Activated naive CD4-positive, alpha-beta T cell treated with anti-CD3 and anti-CD28 coated beads, Interleukin-2, amount 10 ng/mL, durations not matched to agents 7 days and 5 days (primary cell): ENCODE data around the gene DHCR24.

Experiments used
- CTCF ChIA-PET: fragments of 350-600 bp; sonication (Branson Sonifier 250); formaldehyde crosslinking; loops from one replicate; lab custom pipeline; 2021; ENCODE audit warnings: antibody characterized with exemption; lab: Charles Lee
- DNase-seq: peaks from one replicate; pipeline ENCODE4 v3.0.0-alpha.2; 2020
- H3K27ac Mint-ChIP-seq: one replicate; pipeline ENCODE4 v1.8.0; 2021; ENCODE audit warnings: mild to moderate bottlenecking, moderate library complexity, mixed read lengths
- H3K27me3 Mint-ChIP-seq: one replicate; pipeline ENCODE4 v1.8.0; 2021; ENCODE audit warnings: mild to moderate bottlenecking, mixed read lengths
- H3K36me3 Mint-ChIP-seq: one replicate; pipeline ENCODE4 v1.8.0; 2021; ENCODE audit warnings: mixed read lengths
- H3K4me1 Mint-ChIP-seq: one replicate; pipeline ENCODE4 v1.8.0; 2021; ENCODE audit warnings: mixed read lengths
- H3K4me3 Mint-ChIP-seq: one replicate; pipeline ENCODE4 v1.8.0; 2021; ENCODE audit warnings: mild to moderate bottlenecking, moderate library complexity, mixed read lengths
- H3K9me3 Mint-ChIP-seq: one replicate; pipeline ENCODE4 v1.8.0; 2021; ENCODE audit warnings: mixed read lengths

The DHCR24 gene

DNA sequence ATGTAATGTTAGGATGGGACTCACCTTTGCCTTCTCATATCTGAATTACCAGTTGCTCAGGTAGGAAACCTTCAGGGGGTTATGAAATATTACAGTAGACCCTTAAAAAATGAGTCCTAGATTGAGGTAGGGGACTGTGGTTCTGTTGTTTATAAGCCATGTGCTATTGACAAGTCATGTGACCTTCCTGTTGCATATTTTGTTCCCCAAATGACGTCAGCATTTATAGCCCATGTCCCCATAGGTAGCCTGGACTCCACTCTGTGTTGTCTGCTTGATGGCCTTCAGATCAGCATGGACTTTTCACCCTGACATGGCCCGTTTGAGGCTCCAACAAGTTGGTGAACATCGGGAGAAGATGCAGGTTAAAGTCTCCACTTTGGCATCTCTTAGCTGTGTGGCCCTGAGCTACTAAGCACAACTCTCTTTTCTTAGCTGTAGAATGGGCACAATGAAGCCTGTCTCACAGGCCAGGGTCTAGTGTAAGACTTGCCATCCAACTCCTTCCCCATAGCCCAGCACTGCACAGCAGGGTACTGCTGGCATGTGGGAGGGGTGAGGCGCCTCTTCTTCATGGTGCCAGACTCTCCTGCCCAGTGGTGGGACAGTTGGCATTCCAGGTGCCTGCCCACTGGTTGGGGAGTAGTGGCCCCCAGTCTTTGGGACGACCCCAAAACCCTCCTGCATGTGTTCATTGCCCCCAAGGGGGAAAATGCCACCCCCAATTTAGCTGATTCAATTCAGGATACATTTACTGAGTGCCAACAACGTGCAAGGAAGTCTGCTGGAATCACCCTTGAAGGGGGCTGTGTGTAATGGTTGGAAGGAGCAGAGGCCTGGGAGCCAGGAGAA lies 49.8 kb downstream of the DHCR24 start:
- DNase-seq, result no peak
- Mint-ChIP-seq H3K27ac (no peak overlapping the region), H3K4me3 (no peak overlapping the region), H3K4me1 (no peaks in the 10 kb centered on the region), H3K9me3 (no peaks in the 10 kb centered on the region), H3K36me3 (no peaks in the 10 kb centered on the region), H3K27me3 (peaks cover 21% of the 10 kb centered on the region)
- CTCF ChIA-PET, result no interaction called here

DNA sequence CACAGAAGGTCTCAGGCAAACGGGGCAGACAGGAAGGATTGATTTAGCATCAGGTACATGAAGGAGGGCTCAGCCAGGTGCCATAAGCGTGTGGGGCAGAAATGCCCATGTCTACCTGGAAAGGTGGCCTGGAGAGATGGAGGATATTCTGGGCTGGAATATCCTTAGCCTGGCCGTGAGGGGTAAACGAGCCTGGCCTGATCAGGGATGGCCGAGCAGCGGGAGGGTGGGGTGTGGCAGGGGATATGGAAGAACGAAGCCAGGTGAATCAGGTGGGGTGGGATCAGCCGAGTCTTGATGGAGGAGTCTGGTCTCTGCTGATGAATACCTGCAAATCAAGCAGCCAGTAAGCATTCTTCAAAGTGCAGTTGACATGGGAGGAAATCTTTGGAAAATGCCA lies 50.4 kb downstream of the DHCR24 start:
- Mint-ChIP-seq H3K27me3 (peaks cover 21% of the 10 kb centered on the region), H3K36me3 (no peaks in the 10 kb centered on the region), H3K9me3 (no peaks in the 10 kb centered on the region), H3K27ac (no peak overlapping the region), H3K4me1 (no peaks in the 10 kb centered on the region), H3K4me3 (no peak overlapping the region)
- CTCF ChIA-PET, result no interaction called here
- DNase-seq, result no peak

DNA sequence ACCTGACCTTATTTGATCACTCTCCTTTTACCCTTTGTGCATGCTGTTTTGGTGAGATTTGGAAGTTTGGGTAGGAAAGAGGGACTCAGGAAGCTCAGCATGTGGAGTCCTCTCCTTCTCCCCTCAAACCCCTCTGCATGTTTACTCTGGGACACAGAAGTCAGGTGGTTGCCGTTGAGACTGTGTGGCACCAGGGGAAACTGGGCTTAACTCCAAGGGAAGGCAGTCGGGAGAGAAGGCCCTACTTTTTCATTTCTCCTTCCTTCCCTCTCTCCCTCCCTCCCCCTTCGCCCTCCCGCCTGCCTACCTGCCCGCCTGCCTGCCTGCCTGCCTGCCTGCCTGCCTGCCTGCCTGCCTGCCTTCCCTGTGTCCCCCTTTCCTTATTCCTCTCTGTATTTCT lies 51.0 kb downstream of the DHCR24 start:
- no peaks in the 10 kb centered on the region for H3K36me3 Mint-ChIP-seq
- H3K27me3 Mint-ChIP-seq, result peaks cover 21% of the 10 kb centered on the region
- no peaks in the 10 kb centered on the region for H3K4me1 Mint-ChIP-seq
- H3K4me3 Mint-ChIP-seq, result no peak overlapping the region
- H3K27ac Mint-ChIP-seq, result no peak overlapping the region
- no peak for DNase-seq
- CTCF ChIA-PET, result no interaction called here
- no peaks in the 10 kb centered on the region for H3K9me3 Mint-ChIP-seq

DNA sequence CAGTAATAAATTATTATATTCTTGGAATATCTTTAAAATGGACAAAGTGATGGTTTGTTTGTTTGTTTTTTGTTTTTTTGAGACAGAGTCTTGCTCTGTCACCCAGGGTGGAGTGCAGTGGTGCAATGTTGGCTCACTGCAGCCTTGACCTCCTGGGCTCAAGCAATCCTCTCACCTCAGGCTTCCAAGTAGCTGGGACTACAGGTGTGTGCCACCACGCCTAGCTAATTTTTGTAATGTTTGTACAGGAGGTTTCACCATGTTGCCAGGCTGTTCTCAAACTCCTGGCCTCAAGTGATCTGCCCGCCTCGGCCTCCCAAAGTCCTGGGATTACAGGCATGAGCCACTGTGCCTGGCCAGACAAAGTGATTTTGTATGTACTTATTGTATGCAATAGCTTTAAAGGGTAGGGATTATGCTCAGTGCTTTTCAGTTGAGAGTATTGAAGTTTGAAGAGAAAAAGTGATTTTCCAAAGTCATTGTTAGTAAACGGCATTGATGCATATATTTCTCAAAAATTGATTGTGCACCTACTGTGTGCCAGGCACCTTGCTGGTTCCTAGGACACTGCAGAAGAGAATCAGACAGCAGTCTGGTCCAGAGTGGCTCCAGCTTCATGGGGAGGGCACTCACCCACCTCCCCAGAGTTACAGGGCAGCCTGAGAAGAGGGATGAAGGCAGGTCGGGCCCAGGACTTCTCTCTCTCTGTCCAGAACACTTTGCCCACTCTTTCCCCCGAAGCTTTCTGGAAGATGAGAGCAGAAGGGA lies 51.7 kb downstream of the DHCR24 start:
- CTCF ChIA-PET, result no interaction called here
- Mint-ChIP-seq H3K36me3 (no peaks in the 10 kb centered on the region), H3K4me3 (no peak overlapping the region), H3K4me1 (no peaks in the 10 kb centered on the region), H3K9me3 (no peaks in the 10 kb centered on the region), H3K27ac (no peak overlapping the region), H3K27me3 (peaks cover 21% of the 10 kb centered on the region)
- DNase-seq, result no peak

DNA sequence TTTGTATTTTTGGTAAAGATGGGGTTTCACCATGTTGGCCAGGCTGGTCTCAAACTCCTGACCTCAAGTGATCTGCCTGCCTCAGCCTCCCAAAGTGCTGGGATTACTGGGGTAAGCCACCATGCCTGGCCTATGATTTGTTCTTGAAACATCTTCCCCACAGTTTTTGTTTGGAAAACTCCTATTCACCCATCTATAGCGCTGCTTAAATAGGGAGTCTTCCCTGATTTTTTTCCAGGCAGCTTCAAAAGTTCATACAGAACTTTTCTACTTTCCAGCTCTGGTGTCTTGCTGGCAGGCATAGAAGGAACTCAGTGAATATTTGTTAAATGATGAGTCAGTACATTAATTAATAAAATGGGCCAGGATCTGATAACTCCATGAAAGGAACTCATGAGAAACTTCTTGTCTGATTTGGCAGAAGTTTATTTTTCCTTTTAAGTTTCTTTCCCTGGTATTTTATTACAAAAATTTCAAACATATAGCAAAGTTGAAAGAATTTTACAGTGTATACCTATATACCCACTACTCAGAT lies 52.9 kb downstream of the DHCR24 start:
- no peak for DNase-seq
- no peaks in the 10 kb centered on the region for H3K36me3 Mint-ChIP-seq
- H3K4me3 Mint-ChIP-seq, result no peak overlapping the region
- H3K27me3 Mint-ChIP-seq, result peaks cover 21% of the 10 kb centered on the region
- H3K4me1 Mint-ChIP-seq, result no peaks in the 10 kb centered on the region
- H3K27ac Mint-ChIP-seq, result no peak overlapping the region
- H3K9me3 Mint-ChIP-seq, result no peaks in the 10 kb centered on the region
- CTCF ChIA-PET, result no interaction called here

DNA sequence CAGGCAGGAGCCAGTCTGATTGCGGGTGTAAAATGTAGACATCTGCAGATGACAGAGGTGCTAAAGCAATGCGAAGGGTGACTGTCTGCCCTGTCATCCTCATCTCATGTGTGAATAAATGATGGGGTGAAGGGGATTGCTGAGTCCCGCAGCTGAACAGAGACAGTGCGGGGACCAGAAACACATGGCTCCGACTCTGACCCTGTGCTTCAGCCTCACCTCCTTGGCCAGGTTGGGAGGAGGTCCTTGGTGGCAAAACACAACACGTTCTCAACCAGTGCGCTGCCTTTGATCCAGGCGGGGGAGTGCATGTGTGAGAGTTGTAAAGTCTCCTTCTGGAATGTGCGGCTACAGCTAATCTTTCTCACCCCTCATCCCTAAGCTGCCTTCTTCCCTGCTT lies 53.9 kb downstream of the DHCR24 start:
- no peak for DNase-seq
- H3K4me3 Mint-ChIP-seq, result no peak overlapping the region
- H3K27ac Mint-ChIP-seq, result no peak overlapping the region
- peaks cover 3% of the 10 kb centered on the region for H3K9me3 Mint-ChIP-seq
- H3K27me3 Mint-ChIP-seq, result peaks cover 21% of the 10 kb centered on the region
- CTCF ChIA-PET, result no interaction called here
- no peaks in the 10 kb centered on the region for H3K4me1 Mint-ChIP-seq
- H3K36me3 Mint-ChIP-seq, result no peaks in the 10 kb centered on the region

DNA sequence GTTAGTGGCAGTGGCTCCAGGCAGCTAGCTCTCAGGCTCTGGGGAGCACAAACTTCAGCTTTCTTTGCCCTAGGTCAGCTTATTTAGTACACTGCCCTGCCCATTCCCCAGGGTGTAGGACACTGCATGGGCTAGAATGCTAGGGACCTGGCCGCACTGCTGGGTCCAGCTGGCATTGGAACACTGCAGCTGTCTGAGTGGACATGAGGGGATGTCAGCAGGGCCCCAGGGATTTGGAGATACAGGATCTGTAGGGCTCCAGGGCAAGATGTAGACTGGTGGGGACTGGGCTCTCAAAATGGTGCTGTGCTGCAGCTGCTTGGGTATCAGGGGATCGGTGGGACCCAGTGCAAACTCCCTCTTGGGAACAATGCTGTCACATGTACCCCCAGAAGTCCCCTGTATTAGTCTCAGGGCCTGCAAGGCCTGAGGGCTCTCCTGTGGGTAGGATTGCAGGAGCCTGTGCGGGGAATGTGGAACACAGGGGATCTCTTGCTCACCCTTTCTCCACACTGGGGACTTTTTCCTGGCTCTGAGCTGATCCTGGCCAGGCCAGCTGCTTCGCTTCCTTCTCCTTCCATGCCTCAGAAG lies 60.7 kb downstream of the DHCR24 start:
- H3K9me3 Mint-ChIP-seq, result peaks cover 18% of the 10 kb centered on the region
- no peak for DNase-seq
- H3K27ac Mint-ChIP-seq, result no peak overlapping the region
- H3K36me3 Mint-ChIP-seq, result no peaks in the 10 kb centered on the region
- H3K27me3 Mint-ChIP-seq, result peaks cover 3% of the 10 kb centered on the region
- CTCF ChIA-PET, result no interaction called here
- H3K4me1 Mint-ChIP-seq, result no peaks in the 10 kb centered on the region
- H3K4me3 Mint-ChIP-seq, result no peak overlapping the region

DNA sequence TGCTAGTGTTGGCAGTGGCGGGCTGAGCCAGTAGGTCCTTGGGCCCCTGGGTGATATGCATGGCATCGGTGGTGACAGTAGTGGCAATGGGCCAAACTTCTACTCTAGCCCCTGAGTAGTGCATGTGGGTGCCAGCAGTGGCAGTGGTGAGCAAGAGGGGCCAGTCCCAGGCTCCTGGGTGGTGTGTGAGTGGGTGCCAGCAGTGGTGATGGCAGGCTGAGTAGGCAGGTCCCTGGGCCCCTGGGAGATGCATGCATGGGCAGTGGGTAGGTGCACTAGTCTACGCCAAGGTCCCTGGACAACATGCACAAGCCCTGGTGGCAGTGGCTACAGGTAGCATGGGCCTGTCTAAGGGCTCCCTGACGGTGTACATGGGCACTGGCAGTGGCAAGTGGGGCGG lies 61.3 kb downstream of the DHCR24 start:
- Mint-ChIP-seq H3K9me3 (peaks cover 18% of the 10 kb centered on the region), H3K36me3 (no peaks in the 10 kb centered on the region), H3K4me3 (no peak overlapping the region), H3K27ac (no peak overlapping the region), H3K4me1 (no peaks in the 10 kb centered on the region), H3K27me3 (peaks cover 3% of the 10 kb centered on the region)
- CTCF ChIA-PET, result no interaction called here
- no peak for DNase-seq

DNA sequence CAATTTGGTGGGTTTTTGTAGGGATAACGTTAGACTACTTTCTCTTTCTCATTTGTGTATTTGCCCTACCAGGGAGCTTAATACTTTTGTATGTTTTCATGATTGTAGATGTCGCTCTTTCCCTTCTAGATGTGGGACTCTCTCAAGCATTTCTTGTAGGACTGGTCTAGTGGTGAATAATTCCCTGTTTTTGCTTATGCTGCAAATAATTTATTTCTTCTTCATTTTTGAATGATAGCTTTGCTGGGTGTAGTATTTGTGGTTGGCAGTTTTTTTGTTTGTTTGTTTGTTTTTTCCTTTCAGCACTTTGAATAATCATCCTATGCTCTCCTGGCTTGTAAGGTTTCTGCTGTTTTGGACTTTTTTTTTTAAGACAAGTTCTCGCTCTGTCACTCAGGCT lies 63.3 kb downstream of the DHCR24 start:
- CTCF ChIA-PET, result no interaction called here
- H3K27ac Mint-ChIP-seq, result no peak overlapping the region
- no peaks in the 10 kb centered on the region for H3K4me1 Mint-ChIP-seq
- peaks cover 16% of the 10 kb centered on the region for H3K9me3 Mint-ChIP-seq
- peaks cover 11% of the 10 kb centered on the region for H3K27me3 Mint-ChIP-seq
- H3K4me3 Mint-ChIP-seq, result no peak overlapping the region
- DNase-seq, result no peak
- H3K36me3 Mint-ChIP-seq, result no peaks in the 10 kb centered on the region

DNA sequence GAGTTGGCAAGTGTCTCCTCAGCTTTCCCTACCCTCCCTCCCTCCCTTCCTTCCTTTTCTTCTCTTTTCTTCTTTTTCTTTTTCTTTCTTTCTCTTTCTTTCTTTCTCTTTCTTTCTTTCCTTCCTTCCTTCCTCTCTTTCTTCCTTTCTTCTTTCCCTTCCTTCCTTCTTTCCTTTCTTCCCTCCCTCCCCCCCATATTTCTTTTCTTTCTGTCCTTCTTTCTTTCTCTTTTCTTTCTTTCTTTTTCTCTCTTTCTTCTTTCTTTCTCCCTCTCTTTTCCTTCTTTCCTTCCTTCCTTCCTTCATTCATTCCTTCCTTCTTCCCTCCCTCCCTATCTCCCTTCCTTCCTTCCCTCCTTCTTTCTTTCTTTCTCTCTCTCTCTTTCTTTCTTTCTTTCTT lies 67.3 kb downstream of the DHCR24 start:
- Mint-ChIP-seq H3K4me3 (no peak overlapping the region), H3K4me1 (peaks cover 5% of the 10 kb centered on the region), H3K9me3 (peaks cover 10% of the 10 kb centered on the region), H3K27ac (no peak overlapping the region), H3K36me3 (no peaks in the 10 kb centered on the region), H3K27me3 (peaks cover 8% of the 10 kb centered on the region)
- CTCF ChIA-PET, result interaction anchor here (1.2 kb wide), 1 partner anchor 10 kb away, joined by 3 read pairs; no protein-coding TSS in a partner anchor
- DNase-seq, result no peak

DNA sequence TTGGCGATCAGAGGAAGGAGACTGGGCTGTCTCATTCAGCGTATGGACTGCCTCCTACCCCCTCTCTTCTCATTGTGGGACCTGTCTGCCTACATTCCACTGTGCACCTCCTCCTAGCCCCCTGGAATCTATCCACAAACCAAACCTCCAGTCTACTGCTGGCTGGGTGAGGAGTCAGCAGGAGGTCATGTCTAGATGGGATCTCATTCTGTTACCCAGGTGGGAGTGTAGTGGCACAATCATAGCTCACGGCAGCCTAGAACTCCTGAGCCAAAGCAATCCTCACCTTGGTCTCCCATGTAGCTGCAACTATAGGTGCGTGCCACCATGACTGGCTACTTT lies 67.8 kb downstream of the DHCR24 start:
- CTCF ChIA-PET, result interaction anchor here (1.2 kb wide), 1 partner anchor 10 kb away, joined by 3 read pairs; no protein-coding TSS in a partner anchor
- no peak for DNase-seq
- H3K4me3 Mint-ChIP-seq, result no peak overlapping the region
- H3K9me3 Mint-ChIP-seq, result peaks cover 6% of the 10 kb centered on the region
- no peak overlapping the region for H3K27ac Mint-ChIP-seq
- H3K36me3 Mint-ChIP-seq, result no peaks in the 10 kb centered on the region
- H3K27me3 Mint-ChIP-seq, result peaks cover 8% of the 10 kb centered on the region
- peaks cover 5% of the 10 kb centered on the region for H3K4me1 Mint-ChIP-seq

DNA sequence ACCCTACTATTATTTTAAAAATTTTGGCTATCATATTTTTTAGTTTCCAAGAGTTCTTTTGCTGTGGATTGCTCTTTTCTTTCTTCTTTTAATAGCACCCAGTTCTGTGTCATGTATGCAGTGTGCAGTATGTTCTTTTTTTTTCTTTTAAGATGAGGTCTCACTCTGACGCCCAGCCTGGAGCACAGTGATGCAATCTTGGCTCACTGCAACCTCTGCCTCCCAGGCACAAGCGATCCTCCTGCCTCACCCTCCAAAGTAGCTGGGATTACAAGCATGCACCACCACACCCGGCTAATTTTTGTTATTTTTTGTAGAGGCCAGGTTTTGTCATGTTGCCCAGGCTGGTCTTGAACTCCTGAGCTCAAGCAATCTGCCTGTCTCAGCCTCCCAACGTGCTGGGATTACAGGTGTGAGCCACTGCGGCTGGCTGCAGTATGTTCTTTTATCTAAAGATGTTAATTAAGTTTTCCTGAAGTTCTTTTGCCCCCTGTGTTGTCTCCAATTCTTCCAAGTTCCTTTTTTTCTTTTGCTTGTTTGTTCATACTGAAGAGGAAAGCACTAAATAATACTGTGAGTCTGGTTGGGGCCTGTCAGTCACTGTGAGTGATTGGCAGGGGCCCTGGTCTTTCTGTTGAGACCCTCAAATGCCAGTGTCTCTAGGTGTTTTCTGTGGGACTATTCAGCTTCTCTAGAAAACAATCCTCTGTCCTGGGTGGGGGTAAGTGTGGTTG lies 68.4 kb downstream of the DHCR24 start:
- no peak overlapping the region for H3K4me3 Mint-ChIP-seq
- H3K36me3 Mint-ChIP-seq, result no peaks in the 10 kb centered on the region
- CTCF ChIA-PET, result interaction anchor here (1.2 to 2.4 kb wide), 2 partner anchors 9 to 17 kb away, joined by 3 to 8 read pairs; partner anchors contain the start of gene TTC22
- H3K9me3 Mint-ChIP-seq, result peaks cover 3% of the 10 kb centered on the region
- peaks cover 8% of the 10 kb centered on the region for H3K27me3 Mint-ChIP-seq
- H3K4me1 Mint-ChIP-seq, result peaks cover 5% of the 10 kb centered on the region
- no peak overlapping the region for H3K27ac Mint-ChIP-seq
- no peak for DNase-seq

DNA sequence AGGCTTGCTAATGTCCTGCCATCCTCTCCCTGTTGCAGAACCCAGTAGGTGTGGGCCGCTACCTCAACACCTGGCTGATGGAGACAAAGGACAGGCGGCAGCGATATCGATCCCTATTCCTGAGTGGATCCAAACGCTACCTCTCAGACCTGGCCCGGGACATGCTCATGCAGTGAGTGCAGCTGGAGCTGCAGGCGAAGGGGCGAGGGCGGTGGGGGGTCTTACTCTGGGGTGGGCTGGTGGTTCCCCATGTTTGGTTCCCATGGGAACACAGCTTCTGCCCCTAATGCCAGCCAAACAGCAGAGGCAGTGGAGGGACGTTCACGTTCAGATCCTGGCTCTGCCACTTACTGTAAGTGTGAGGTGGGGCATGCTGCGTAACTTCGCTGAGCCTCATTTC lies 70.0 kb downstream of the DHCR24 start:
- Mint-ChIP-seq H3K27me3 (peaks cover 8% of the 10 kb centered on the region), H3K36me3 (no peaks in the 10 kb centered on the region), H3K9me3 (no peaks in the 10 kb centered on the region), H3K4me1 (peaks cover 12% of the 10 kb centered on the region), H3K4me3 (no peak overlapping the region), H3K27ac (no peak overlapping the region)
- no peak for DNase-seq
- CTCF ChIA-PET, result interaction anchor here (1.3 to 2.4 kb wide), 2 partner anchors 15 to 128 kb away, joined by 3 to 8 read pairs; partner anchors contain the start of gene TTC22

DNA sequence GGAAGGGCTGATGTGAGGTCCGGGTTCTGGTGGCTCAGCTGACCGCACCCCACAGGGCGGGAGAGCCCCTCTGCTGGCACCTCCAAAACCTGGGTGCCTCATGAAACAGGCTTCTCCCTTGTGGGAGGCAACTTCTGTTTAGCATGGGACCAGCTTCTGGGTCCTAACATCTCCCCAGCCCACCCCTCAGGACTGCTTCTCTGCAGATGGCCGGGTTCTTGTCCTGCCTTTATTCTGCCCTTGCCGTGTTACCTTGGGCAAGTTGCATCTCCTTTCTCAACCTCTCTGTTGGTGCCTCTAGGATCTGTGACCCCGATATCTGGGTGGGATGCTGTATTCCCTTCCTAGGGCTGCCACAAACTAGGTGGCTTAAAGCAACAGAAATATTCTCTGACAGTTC lies 70.9 kb downstream of the DHCR24 start:
- Mint-ChIP-seq H3K36me3 (no peaks in the 10 kb centered on the region), H3K9me3 (no peaks in the 10 kb centered on the region), H3K27ac (no peak overlapping the region), H3K27me3 (peaks cover 8% of the 10 kb centered on the region), H3K4me1 (peaks cover 12% of the 10 kb centered on the region), H3K4me3 (no peak overlapping the region)
- CTCF ChIA-PET, result interaction anchor here (0.7 to 2.4 kb wide), 3 partner anchors 15 to 653 kb away, joined by 3 to 8 read pairs (median 4); partner anchors contain the start of gene TTC22
- no peak for DNase-seq
